IPS DF 4.7 (cell line): ENCODE measurements around the gene NTHL1.

ENCODE experiments used
- DNase-seq: peaks from one replicate; pipeline ENCODE4 v3.0.0-alpha.2; 2013; ENCODE audit warnings: low spot score; ENCODE audit errors: extremely low read depth

The NTHL1 gene

GRCh38 chr16:2066139-2066538 lies 18.5 kb upstream of the NTHL1 start:
- no peak for DNase-seq

DNA sequence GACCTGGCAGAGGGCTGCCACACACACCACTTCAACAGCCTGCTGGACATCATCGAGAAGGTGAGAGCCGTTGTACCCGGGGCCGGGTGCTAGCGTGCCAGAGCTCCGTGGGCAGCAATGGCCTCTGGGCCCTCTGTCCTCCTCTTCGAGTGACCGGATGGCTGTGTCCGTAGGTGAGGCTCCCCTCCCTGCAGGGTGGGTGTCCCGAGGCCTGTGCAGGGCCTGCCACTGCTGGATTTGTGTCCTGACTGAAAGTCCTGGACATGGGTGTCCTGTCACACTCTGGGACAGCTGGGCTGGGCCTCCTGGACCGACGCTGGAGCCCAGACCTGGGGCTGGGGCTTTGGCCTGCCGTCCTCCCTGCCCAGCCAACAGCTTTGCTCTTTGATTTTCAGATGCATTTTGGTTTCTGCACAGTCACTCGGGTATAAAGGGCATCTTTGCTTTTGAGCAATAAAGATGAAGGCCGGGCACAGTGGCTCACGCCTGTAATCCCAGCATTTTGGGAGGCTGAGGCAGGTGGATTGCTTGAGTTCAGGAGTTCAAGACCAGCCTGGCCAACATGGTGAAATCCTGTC lies 16.8 kb upstream of the NTHL1 start:
- DNase-seq = no peak

DNA sequence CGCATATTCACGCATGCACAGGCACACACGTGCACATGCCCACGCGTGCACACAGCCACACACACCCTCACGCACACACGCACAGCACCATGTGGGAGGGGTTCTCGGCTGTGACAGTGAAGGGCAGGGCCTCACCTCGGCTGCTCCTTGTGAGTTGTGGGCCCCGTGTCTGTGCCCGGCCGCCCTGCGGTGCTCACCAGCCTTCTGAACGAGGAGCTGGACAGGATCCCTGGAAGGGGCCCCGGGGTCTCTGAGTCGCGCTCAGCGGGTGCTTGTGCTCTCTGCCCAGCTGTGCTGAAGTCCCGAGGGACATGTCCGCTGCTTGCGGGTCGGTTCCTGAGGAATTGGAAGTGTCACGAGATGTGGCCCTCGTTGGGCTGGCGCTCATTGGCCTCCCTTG lies 16.2 kb upstream of the NTHL1 start:
- no peak for DNase-seq

- DNase-seq = no peak
Measured at GRCh38 chr16:2062801-2063200, 15.2 kb upstream of the NTHL1 start.

- DNase-seq = no peak
Measured at GRCh38 chr16:2061526-2061925, 13.9 kb upstream of the NTHL1 start.

GRCh38 chr16:2061023-2061422 lies 13.4 kb upstream of the NTHL1 start:
- no peak for DNase-seq

DNA sequence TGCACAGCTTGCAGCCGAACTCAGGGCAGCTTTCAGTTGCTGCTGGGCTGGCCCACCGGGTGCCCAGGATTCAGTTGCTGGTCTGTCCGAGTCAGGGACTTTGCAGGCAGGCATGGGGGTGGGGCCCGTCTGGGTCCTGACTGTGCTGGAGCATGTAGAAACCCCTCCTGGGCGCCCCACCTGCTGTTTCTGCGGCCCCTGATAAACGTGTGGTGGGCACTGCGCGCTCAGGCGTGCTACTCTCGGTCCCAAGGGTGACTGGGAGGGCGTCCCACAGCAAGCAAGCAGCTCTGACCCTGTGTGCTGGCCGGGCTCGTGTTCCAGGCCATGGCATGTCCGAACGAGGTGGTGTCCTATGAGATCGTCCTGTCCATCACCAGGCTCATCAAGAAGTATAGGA lies 12.7 kb upstream of the NTHL1 start:
- DNase-seq = no peak

DNA sequence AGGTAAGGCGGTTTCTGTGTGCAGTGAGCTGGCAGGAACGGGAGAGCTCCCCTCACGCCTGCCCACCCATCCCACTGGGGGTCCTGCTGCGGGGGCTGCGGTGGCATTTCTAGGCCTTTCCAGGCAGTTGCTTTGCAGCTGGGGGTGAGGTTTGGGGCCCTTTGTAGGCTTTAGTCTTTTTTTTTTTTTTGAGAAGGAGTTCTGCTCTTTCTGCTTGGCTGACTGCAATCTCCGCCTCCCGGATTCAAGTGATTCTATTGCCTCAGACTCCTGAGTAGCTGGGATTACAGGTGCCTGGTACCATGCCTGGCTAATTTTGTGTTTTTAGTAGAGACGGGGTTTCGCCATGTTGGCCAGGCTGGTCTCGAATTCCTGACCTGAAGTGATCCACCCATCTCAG lies 11.2 kb upstream of the NTHL1 start:
- DNase-seq = no peak

GRCh38 chr16:2058420-2058819 lies 10.8 kb upstream of the NTHL1 start:
- DNase-seq = no peak

GRCh38 chr16:2057438-2057837 lies 9.8 kb upstream of the NTHL1 start:
- DNase-seq = no peak

DNA sequence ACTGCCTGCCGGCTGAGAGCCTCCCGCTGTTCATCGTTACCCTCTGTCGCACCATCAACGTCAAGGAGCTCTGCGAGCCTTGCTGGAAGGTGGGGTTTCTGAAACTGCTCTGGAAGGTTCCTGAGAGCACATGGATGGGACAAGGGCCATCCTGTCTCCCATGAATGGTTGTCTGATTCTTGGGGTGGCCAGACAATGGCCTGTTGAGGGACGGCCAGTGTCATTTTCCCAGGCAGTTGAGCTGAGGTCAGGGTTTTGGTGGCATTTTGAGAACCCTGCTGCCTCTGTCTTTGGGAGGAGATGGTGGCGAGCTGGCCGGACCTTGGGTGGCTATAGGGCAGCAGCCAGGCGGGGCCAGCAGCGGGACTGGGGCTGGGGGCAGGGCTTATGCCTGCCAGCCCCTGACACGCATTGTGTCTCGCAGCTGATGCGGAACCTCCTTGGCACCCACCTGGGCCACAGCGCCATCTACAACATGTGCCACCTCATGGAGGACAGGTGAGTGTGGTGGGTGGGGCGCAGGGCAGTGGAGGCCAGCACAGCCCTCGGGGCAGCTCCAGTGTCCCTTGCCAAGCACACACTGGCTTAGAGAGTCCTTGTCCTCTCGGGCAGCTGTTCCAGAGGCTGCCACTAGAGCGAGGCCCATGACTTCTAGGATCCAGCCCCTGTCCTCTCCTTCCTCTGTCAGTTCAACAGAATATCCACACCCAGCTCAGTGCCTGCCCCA lies 9.2 kb upstream of the NTHL1 start:
- no peak for DNase-seq

- DNase-seq = no peak
Measured at GRCh38 chr16:2056077-2056476, 8.4 kb upstream of the NTHL1 start.

DNA sequence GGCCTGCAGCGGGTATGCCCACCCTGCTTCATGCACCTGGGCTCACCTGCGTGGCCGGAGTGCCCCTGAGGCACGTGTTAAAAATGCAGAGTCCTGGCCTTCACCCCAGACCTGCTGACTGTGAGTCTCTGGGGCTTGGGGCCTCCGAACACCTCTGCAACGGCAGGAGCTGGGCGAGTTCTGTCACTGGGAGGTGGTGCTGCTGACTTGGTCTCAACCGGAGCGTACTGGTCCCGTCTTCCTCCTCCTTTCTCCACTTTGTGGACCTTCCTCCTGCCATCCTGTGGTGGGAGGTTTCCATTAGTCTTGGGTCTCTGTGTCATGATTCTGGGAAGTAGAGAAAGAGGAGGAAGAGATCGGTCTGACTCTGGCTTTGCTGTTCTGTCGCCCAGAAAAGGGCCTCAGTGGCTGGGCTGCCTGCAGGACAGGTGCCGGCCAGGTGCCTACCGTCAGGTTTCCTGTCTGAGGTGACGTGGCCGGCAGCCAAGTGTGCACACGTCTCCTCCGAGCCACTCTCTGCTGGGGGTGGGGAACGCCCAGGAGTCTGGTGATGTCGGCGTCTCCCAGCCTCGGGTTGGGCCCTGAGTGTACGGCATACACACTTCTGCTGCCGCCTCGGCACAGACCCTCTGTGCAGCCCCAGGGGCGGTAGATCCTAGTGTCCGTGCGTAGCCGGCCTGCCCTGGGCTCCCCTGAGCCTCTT lies 7.1 kb upstream of the NTHL1 start:
- no peak for DNase-seq

DNA sequence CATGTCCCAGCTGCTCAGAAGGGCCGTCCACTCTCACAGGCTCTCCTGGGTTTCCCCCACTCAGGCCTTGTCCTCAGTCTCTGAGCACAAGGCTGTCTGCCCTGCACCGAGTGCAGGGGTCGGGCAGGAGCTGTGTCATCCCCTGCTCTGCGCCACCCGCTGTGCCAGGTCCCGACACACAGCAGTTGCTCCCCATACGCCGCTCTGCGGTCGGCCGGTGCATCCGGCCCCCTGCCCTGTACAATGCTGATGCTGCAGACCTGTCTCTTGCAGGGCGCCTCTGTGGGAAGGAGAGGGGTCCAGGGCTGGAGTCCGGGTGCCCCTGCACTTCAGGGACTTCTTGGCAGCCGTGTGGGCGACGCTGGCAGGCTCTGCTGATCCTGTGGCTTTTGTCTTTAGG lies 6.3 kb upstream of the NTHL1 start:
- DNase-seq = no peak

GRCh38 chr16:2053211-2053610 lies 5.6 kb upstream of the NTHL1 start:
- no peak for DNase-seq

- no peak for DNase-seq
Measured at GRCh38 chr16:2048116-2048543, 496 bp upstream of the NTHL1 start.

DNA sequence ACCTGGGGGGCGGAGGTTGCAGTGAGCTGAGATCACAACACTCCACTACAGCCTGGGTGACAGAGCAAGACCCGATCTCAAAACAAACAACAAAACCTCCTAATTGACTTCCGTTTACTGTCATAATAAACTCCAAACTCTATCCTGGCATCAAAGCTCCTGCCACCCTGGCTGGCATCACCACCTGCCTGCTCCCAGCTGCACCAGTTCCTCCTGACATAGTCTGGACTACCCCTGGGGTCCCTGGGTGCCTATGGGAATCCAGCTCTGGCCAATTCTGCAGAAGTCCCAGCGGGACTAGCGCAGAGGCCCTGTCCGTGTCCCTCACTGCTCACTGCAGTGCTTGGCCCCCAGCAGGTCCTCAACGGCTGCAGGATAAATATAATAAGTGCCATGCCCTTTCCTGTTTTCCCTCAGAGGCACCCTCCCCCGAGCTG lies 723 bp downstream of the NTHL1 start:
- DNase-seq = no peak

GRCh38 chr16:2045965-2046892 lies 1.4 kb downstream of the NTHL1 start:
- DNase-seq = no peak

GRCh38 chr16:2044541-2044940 lies 3.1 kb downstream of the NTHL1 start:
- DNase-seq = no peak

DNA sequence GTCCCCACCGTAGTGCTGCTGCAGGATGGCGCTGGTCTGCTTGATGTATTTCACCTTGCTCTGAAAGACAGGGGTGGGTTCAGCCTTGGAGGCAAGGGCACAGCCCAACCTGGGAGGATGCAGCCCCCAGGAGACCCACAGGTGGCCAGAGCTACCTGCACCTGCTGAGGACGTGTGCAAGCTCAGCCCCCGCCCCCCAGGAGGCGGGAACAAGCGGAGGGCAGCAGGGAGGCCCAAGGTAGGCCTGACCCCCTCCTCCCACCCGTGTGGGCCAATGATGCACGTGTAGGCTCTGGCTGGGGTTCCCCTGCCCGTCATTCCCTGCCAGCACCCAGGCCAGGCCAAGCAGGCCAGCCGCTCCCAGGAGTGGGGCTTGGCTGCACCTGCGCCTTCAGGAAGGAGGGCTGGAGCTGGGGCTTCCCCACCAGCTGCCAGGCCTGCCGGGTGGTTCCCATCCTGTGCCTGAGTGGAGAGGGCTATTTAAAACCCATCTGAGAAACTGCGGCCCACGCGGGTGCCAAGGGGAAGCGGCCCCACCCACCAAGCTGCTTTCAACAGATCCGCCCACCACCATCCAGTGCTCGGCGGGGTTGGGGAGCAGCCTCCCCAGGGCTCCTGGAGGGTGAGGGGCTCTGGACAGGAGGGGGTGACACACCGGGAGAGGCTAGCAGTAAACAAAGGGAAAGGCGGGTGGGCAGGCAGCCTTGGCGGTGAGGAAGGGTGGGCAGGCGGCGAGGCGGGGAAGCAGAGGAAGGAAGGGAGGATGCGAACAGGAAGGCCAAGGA lies 3.8 kb downstream of the NTHL1 start:
- DNase-seq = no peak
